Measurements from ENCODE around the gene RANBP1. TPM values are rescaled to one million over a fixed set of nuclear protein-coding genes. Genes with fewer than 3 reads are reported as not detected.

Gene RANBP1
- total RNA-seq, 1 donor from 2014 or later = 142 TPM

DNA sequence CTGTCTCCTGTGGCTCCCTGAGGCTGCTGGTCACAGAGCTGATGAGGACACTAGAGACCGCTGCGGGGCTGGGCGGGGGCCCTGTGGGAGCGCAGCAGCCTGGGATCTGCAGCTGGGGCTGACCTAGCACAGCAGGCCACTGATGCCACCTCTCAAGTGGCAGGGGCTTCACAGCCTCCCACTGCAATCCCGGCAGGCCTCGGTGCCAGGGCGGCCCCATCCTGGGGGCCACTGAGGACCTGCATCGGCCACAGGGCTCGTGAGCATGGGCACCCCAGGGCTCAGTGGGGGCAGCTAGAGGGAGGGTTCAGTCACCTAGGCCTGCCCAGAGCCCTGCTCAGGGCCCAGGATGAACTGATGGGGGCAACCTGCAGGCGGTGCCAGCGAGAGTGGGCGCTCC is 49.5 kb downstream of the RANBP1 start:
- H3K36me3 Mint-ChIP-seq (ENCODE audit: low read depth, unreplicated experiment) = peaks cover 4% of the 10 kb centered on the region
- H3K4me3 Mint-ChIP-seq (ENCODE audit: unreplicated experiment) = no peak overlapping the region
- no peak overlapping the region for H3K27ac Mint-ChIP-seq (ENCODE audit: unreplicated experiment)
- no peaks in the 10 kb centered on the region for H3K9me3 Mint-ChIP-seq (ENCODE audit: unreplicated experiment)
- no peaks in the 10 kb centered on the region for H3K4me1 Mint-ChIP-seq (ENCODE audit: unreplicated experiment)
- H3K27me3 Mint-ChIP-seq (ENCODE audit: unreplicated experiment) = peaks cover 5% of the 10 kb centered on the region
- no peak for DNase-seq (ENCODE audit: low spot score)
- TF ChIP-seq, protein P1, sequence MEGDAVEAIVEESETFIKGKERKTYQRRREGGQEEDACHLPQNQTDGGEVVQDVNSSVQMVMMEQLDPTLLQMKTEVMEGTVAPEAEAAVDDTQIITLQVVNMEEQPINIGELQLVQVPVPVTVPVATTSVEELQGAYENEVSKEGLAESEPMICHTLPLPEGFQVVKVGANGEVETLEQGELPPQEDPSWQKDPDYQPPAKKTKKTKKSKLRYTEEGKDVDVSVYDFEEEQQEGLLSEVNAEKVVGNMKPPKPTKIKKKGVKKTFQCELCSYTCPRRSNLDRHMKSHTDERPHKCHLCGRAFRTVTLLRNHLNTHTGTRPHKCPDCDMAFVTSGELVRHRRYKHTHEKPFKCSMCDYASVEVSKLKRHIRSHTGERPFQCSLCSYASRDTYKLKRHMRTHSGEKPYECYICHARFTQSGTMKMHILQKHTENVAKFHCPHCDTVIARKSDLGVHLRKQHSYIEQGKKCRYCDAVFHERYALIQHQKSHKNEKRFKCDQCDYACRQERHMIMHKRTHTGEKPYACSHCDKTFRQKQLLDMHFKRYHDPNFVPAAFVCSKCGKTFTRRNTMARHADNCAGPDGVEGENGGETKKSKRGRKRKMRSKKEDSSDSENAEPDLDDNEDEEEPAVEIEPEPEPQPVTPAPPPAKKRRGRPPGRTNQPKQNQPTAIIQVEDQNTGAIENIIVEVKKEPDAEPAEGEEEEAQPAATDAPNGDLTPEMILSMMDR (IDR thresholded peaks at IDR 0.05; ENCODE audit: unreplicated experiment) = no peak

DNA sequence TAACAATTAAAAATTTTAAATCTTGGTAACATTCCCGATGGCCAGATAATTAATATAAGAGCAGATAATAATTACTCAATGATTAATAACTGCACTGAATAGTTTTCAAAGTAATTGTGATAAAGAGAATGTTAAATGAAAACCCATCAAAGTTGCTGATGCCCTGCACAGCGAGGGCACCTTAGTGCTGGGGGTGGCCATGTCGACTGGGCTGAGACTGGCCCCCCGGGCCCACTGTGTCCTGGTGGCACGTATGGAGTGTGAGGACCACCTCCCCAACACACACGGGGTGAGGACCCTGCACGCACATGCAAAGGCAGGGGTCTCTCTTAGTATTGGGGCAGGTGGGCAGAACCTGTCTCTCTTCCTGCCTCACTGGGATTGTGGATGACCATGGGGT is 50.0 kb downstream of the RANBP1 start:
- Mint-ChIP-seq H3K4me1 (ENCODE audit: unreplicated experiment) (no peaks in the 10 kb centered on the region), H3K36me3 (ENCODE audit: low read depth, unreplicated experiment) (peaks cover 4% of the 10 kb centered on the region), H3K4me3 (ENCODE audit: unreplicated experiment) (no peak overlapping the region), H3K27me3 (ENCODE audit: unreplicated experiment) (peaks cover 5% of the 10 kb centered on the region), H3K9me3 (ENCODE audit: unreplicated experiment) (no peaks in the 10 kb centered on the region), H3K27ac (ENCODE audit: unreplicated experiment) (no peak overlapping the region)
- TF ChIP-seq, protein P1 (IDR thresholded peaks at IDR 0.05; ENCODE audit: unreplicated experiment) = no peak
- no peak for DNase-seq (ENCODE audit: low spot score)

DNA sequence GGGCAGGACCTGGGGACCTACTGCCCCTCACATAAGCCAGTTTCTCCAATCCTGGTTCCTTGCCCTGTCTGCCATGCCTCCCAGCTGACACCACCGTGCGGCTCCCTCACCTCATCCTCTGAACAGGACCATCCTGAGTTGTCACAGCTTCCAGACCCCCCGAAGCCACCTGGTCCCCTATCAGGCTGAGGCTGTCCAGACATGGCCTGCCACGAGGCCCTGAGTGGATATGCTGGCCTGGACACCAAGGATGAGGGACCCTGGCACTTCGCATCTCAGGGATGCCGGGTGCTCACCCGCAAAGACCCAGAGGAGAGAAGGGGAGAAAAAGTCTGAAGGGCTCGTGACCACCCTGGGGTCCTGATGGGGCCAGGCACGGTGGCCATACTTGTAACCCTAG is 50.8 kb downstream of the RANBP1 start:
- Mint-ChIP-seq H3K9me3 (ENCODE audit: unreplicated experiment) (no peaks in the 10 kb centered on the region), H3K36me3 (ENCODE audit: low read depth, unreplicated experiment) (peaks cover 4% of the 10 kb centered on the region), H3K27me3 (ENCODE audit: unreplicated experiment) (peaks cover 5% of the 10 kb centered on the region), H3K27ac (ENCODE audit: unreplicated experiment) (no peak overlapping the region), H3K4me3 (ENCODE audit: unreplicated experiment) (no peak overlapping the region), H3K4me1 (ENCODE audit: unreplicated experiment) (no peaks in the 10 kb centered on the region)
- TF ChIP-seq, protein P1 (IDR thresholded peaks at IDR 0.05; ENCODE audit: unreplicated experiment) = no peak
- no peak for DNase-seq (ENCODE audit: low spot score)

DNA sequence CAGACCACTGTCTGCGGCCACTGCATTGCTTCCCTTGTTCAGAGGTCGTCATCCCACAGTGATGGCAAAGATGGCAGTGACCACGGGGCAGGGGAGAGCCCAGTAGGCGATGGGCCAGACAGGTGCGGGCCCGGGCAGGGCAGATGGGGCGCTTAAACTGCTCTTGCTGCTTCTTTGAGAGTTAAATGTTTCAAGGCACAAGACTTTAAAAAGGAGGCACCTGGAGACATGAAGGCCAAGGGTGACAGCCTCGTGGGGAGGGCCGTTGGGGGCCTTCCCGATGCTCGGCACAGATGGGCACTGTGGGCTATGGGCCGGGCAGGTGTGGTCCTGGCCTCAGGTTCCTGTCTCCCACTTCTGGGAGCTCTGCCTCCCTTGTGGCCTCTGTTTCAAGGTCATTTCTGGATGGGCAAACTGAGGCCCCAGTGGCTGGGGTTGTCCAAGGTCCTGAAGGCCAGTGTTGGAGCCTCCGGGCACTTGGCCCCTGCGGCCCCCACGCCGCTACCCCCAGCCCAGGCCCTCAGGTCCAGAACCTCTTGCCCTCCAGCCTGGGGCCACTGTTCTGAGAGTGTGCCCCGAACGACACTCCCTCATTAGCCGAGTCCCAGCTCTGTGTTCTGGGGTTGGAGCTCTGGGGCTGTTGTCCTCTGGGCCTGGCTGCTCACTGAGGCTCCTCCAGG is 51.9 kb downstream of the RANBP1 start:
- Mint-ChIP-seq H3K36me3 (ENCODE audit: low read depth, unreplicated experiment) (peaks cover 4% of the 10 kb centered on the region), H3K4me1 (ENCODE audit: unreplicated experiment) (no peaks in the 10 kb centered on the region), H3K9me3 (ENCODE audit: unreplicated experiment) (no peaks in the 10 kb centered on the region), H3K4me3 (ENCODE audit: unreplicated experiment) (no peak overlapping the region), H3K27ac (ENCODE audit: unreplicated experiment) (no peak overlapping the region), H3K27me3 (ENCODE audit: unreplicated experiment) (peaks cover 5% of the 10 kb centered on the region)
- TF ChIP-seq, protein P1 (IDR thresholded peaks at IDR 0.05; ENCODE audit: unreplicated experiment) = no peak
- DNase-seq (ENCODE audit: low spot score) = no peak

DNA sequence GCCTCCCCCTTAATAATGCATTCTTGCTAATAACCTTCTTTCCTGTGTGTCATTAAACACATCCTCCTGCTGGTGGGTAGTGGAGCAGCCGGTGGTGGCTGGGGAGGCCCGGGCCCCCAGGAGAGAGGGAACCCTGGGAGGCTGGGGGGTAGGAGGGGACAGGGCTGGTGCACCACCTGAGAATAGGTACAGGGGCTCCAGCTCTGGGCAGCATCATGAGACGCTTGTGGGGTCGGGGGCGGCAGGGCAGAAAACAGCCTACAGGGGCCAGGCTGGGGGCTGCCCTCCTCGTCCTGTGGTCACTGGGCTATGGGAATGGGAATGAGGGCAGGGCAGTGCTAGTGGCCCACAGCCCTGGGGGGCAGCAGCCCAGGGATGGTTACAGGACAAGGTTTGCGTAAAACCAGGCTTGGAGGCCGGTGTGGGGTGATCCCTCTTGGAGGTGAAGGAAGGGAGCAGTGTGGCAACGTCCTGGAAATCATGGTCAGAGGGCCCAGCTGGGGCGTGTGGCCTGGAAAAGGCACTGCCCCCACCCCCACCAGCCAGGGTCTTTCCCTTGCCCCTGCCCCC is 53.4 kb downstream of the RANBP1 start:
- TF ChIP-seq, protein P1 (IDR thresholded peaks at IDR 0.05; ENCODE audit: unreplicated experiment) = no peak
- DNase-seq (ENCODE audit: low spot score) = no peak
- Mint-ChIP-seq H3K4me1 (ENCODE audit: unreplicated experiment) (no peaks in the 10 kb centered on the region), H3K9me3 (ENCODE audit: unreplicated experiment) (no peaks in the 10 kb centered on the region), H3K36me3 (ENCODE audit: low read depth, unreplicated experiment) (peaks cover under 1% of the 10 kb centered on the region), H3K27ac (ENCODE audit: unreplicated experiment) (no peak overlapping the region), H3K4me3 (ENCODE audit: unreplicated experiment) (no peak overlapping the region), H3K27me3 (ENCODE audit: unreplicated experiment) (peaks cover 2% of the 10 kb centered on the region)

All from endothelial cell (in vitro differentiated cells).